GM12874 (cell line): ENCODE data around the gene PCDHA10.

Experiments
- CTCF ChIP-seq: IDR thresholded peaks from 2 replicates; pipeline ENCODE4 v1.5.1; 2011; ENCODE audit warnings: low read depth, mild to moderate bottlenecking, control low read depth, low read length, moderate library complexity; ENCODE audit not compliant: insufficient read depth

PCDHA10 gene

GRCh38 chr5:140855772-140856674 lies at the start of gene PCDHA10:
Gene PCDHA10 (plus strand): TSS chr5:140855897. CDS start chr5:140856049, 152 bp downstream.
- no peak for TF ChIP-seq CTCF

- TF ChIP-seq CTCF, result peak; percentile 41; the same call in 1 of the 2 replicates
Measured at GRCh38 chr5:140806834-140807775, 48.6 kb upstream of the PCDHA10 start, which contains the start of gene PCDHA4. Gene PCDHA4 (plus strand): TSS chr5:140807068.

GRCh38 chr5:140808889-140809291 lies 46.8 kb upstream of the PCDHA10 start:
- no peak for TF ChIP-seq CTCF

- peak; percentile 31; the same call in 1 of the 2 replicates for TF ChIP-seq CTCF
Measured at GRCh38 chr5:140821375-140822280, 34.1 kb upstream of the PCDHA10 start, which contains the start of gene PCDHA5. Gene PCDHA5 (plus strand): TSS chr5:140821613.

GRCh38 chr5:140822281-140822629 lies 33.4 kb upstream of the PCDHA10 start:
- TF ChIP-seq CTCF, result no peak

GRCh38 chr5:140823475-140823874 lies 32.2 kb upstream of the PCDHA10 start:
- TF ChIP-seq CTCF, result no peak
